Tibial nerve (tissue), 3 donors: ENCODE results near the gene TRIP13.

ENCODE experiments used
- POLR2A ChIP-seq, 2 donors: fragments of 450-650 bp; IDR thresholded peaks; one replicate each; pipeline ENCODE4 v1.6.1; 2017; ENCODE audit warnings: antibody characterized with exemption in 2 of 2, mild to moderate bottlenecking in 2 of 2, moderate library complexity in 2 of 2
- TF ChIP-seq, protein P1 (sequence below), 5 experiments: fragments of 200-600 bp in 3 of 5; fragments of 450-650 bp in 2 of 5; sonication (generic) in 3 of 5; IDR thresholded peaks; one replicate each; pipeline ENCODE4 v1.5.1; 2016 to 2019; ENCODE audit warnings: antibody characterized with exemption in 5 of 5, mild to moderate bottlenecking in 3 of 5, moderate library complexity in 2 of 5

DNA sequence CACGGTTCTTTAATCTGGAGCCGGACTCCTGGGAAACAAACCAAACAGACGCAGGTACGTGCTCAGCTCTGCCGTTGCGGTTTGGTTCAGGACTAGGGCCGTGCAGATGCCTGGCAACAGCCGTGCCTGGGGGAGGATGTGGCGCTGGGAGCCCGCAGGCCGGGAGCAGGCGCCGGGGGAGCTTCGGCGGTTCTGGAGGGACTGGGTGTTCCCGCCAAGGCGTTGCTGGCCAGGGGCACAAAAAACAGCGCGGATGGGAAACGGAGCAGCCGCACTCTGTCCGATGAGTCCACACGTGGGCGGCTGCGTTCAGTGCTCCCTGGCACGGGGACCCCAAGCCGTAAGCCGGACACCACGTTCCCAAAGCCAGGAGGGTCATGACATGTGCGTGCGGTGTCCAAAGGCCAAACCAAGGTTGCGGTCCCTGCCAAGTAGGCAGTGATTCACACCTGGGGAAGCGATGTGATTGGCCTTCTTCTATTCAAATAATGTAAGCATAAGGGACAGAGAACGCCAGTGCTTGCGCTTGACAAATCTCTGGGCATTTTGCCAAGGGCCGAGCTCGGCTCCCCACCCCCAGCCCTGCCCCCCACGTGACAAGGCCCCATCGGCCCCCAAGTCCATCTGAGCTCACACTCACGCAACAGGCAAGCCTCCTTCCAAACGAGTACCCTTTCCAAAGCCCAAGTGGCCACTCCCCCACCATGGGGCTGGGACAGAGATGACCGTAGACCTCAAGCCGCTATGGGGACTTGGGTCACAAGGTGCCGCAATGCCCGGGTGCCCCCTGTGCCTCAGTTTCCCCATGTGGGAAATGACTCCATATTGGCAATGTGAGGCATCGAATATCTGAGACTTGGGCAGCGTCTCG lies 66.3 kb downstream of the TRIP13 start:
- TF ChIP-seq, protein P1, sequence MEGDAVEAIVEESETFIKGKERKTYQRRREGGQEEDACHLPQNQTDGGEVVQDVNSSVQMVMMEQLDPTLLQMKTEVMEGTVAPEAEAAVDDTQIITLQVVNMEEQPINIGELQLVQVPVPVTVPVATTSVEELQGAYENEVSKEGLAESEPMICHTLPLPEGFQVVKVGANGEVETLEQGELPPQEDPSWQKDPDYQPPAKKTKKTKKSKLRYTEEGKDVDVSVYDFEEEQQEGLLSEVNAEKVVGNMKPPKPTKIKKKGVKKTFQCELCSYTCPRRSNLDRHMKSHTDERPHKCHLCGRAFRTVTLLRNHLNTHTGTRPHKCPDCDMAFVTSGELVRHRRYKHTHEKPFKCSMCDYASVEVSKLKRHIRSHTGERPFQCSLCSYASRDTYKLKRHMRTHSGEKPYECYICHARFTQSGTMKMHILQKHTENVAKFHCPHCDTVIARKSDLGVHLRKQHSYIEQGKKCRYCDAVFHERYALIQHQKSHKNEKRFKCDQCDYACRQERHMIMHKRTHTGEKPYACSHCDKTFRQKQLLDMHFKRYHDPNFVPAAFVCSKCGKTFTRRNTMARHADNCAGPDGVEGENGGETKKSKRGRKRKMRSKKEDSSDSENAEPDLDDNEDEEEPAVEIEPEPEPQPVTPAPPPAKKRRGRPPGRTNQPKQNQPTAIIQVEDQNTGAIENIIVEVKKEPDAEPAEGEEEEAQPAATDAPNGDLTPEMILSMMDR (IDR thresholded peaks at IDR 0.05): no peak
- TF ChIP-seq POLR2A (IDR thresholded peaks at IDR 0.05): no peak
